ENCODE measurements around the gene TEAD1. TPM values are rescaled to one million over a fixed set of nuclear protein-coding genes. Genes with fewer than 3 reads are reported as not detected.

Gene TEAD1
- total and polyA plus RNA-seq, 9 donors, result 20.0 to 84.1 (median 67.6) TPM

- Histone ChIP-seq H3K27me3 (no peaks in the 10 kb centered on the region), H3K9me3 (no peaks in the 10 kb centered on the region), H3K4me1 (ENCODE audit: insufficient read depth) (peaks cover 29% of the 10 kb centered on the region), H3K4me3 (no peak overlapping the region), H3K27ac (no peak overlapping the region), H3K36me3 (no peaks in the 10 kb centered on the region)
- intact Hi-C loops (cut with DNase I), result loop anchor here (10.0 kb wide), 2 partner anchors 126 to 136 kb away; partner anchors contain the start of gene TEAD1 (in 3 of the 4)
- peak in 3 of 5 donors; percentile 41 to 56 (median 44) for DNase-seq
- WGBS, 3 donors, result 11 to 16% (median 15%) methylated on average over 5 of the region's 5 CpGs
- TF ChIP-seq, protein P1, sequence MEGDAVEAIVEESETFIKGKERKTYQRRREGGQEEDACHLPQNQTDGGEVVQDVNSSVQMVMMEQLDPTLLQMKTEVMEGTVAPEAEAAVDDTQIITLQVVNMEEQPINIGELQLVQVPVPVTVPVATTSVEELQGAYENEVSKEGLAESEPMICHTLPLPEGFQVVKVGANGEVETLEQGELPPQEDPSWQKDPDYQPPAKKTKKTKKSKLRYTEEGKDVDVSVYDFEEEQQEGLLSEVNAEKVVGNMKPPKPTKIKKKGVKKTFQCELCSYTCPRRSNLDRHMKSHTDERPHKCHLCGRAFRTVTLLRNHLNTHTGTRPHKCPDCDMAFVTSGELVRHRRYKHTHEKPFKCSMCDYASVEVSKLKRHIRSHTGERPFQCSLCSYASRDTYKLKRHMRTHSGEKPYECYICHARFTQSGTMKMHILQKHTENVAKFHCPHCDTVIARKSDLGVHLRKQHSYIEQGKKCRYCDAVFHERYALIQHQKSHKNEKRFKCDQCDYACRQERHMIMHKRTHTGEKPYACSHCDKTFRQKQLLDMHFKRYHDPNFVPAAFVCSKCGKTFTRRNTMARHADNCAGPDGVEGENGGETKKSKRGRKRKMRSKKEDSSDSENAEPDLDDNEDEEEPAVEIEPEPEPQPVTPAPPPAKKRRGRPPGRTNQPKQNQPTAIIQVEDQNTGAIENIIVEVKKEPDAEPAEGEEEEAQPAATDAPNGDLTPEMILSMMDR (IDR thresholded peaks at IDR 0.05), result no peak
- TF ChIP-seq EP300 (IDR thresholded peaks at IDR 0.05) (no peak), POLR2A (IDR thresholded peaks at IDR 0.05) (no peak)
Measured at GRCh38 chr11:12810568-12810894, 136.3 kb downstream of the TEAD1 start.

GRCh38 chr11:12811861-12812260 is 137.6 kb downstream of the TEAD1 start:
- 91 to 94% (median 93%) methylated on average over 7 of the region's 7 CpGs for WGBS, 3 donors
- DNase-seq, result no peak
- Histone ChIP-seq H3K4me3 (no peak overlapping the region), H3K36me3 (no peaks in the 10 kb centered on the region), H3K27me3 (no peaks in the 10 kb centered on the region), H3K9me3 (no peaks in the 10 kb centered on the region), H3K4me1 (ENCODE audit: insufficient read depth) (peaks cover 29% of the 10 kb centered on the region), H3K27ac (no peak overlapping the region)
- intact Hi-C loops (cut with DNase I), result loop anchor here (10.0 kb wide), 2 partner anchors 127 to 137 kb away; partner anchors contain the start of gene TEAD1 (in 3 of the 4)
- TF ChIP-seq, protein P1 (IDR thresholded peaks at IDR 0.05), result no peak
- TF ChIP-seq EP300 (IDR thresholded peaks at IDR 0.05), result no peak

DNA sequence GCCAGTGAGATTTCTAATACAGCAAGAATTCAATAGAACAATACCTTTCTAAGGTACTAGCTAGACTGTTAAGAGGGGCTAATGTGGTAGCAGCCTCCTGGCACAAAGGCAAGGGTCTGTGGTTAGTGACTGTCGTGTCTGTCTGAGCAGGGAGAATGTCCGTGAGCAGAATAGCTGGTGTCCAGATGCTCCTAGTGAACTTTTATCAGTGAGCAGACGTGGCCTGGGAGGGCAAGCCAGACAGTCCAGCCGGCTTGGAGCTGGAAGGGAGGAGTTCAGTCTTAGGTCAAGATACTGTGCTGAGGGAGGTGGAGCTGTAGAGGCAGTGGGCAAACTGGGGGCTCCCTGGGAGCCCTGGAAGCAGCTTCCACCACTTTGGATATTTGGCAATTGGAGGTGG is 138.6 kb downstream of the TEAD1 start:
- DNase-seq, result peak in 3 of 5 donors; percentile 36 to 60 (median 40)

DNA sequence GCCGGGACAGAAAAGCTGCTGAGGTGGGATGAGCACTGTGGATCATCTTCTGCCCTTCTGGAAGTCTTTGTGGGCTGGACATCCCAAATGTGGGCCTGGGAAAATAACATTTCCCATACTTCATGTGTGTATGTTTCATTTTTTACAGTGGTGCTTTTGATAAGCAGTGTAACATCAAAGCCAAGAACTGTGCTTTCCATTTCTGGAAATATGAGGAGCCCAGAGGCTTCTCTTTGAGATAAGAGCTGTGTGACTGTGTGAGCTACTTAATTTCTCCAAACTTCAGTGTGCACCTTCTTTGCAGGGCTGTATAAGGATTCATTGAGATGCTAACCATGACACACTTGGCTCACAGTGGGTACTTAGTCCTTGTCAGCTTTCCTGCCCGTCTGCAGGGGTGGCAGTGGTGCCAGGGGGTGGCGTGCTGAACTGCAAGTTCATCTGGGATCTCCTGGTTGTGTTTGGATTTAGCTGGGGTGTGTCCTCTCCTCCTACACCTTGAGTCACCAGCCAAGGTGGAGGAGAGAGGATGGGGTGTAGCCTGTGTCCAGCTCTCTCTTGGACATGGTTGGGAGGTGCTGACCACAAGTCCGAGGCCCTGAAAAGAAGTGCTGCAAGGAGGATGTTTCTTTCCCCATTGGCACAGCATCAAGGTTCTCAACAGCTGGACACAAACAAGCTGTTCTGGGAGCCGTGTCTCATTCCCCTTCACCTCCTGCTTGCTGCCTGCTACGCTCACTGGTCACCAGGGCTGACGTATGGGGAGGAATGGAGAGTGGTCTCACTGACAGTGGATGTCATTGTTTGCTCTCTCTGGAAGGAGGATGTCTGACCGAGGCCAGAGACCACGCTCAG is 139.4 kb downstream of the TEAD1 start:
- Histone ChIP-seq H3K27ac (peak overlapping the region; percentile 80 to 83), H3K9me3 (no peaks in the 10 kb centered on the region), H3K27me3 (no peaks in the 10 kb centered on the region), H3K4me3 (no peak overlapping the region), H3K4me1 (ENCODE audit: insufficient read depth) (peaks cover 30% of the 10 kb centered on the region), H3K36me3 (no peaks in the 10 kb centered on the region)
- intact Hi-C loops (cut with DNase I), result loop anchor here (2.0 to 10.0 kb wide), 3 partner anchors 129 to 483 kb away; partner anchors contain the start of gene TEAD1 (in 3 of the 4)
- WGBS, 3 donors, result 10 to 21% (median 12%) methylated on average over 9 of the region's 9 CpGs
- TF ChIP-seq, protein P1 (IDR thresholded peaks at IDR 0.05), result peak in 1 of 3 donors; percentile 8
- TF ChIP-seq EP300 (IDR thresholded peaks at IDR 0.05), result no peak
- DNase-seq, result peak; percentile 74 to 84 (median 76)

More for the DNA sequence above, 138.6 kb downstream of the TEAD1 start:
- Histone ChIP-seq H3K9me3 (no peaks in the 10 kb centered on the region), H3K27me3 (no peaks in the 10 kb centered on the region), H3K27ac (peak overlapping the region; percentile 80 to 83), H3K4me1 (ENCODE audit: insufficient read depth) (peaks cover 27% of the 10 kb centered on the region), H3K36me3 (no peaks in the 10 kb centered on the region), H3K4me3 (no peak overlapping the region)
- intact Hi-C loops (cut with DNase I), result loop anchor here (10.0 kb wide), 2 partner anchors 128 to 138 kb away; partner anchors contain the start of gene TEAD1 (in 3 of the 4)
- WGBS, 3 donors, result 9 to 33% (median 17%) methylated on average over 4 of the region's 4 CpGs
- TF ChIP-seq EP300 (IDR thresholded peaks at IDR 0.05) (no peak), POLR2A (IDR thresholded peaks at IDR 0.05) (no peak)
- TF ChIP-seq, protein P1 (IDR thresholded peaks at IDR 0.05), result no peak
